SHP77 treated with DMSO at 0.1 percent for 48 hours (cell line): ENCODE measurements around the gene SERPINF2.
"Not testable (repeated sequence)": the region's sequence is repeated elsewhere in the genome, so short reads cannot be mapped to it uniquely, and the experiment has no call there.

Experiments used
- DNase-seq: peaks from one replicate; lab custom pipeline; 2025; lab: John Stamatoyannopoulos, UW

Gene SERPINF2

GRCh38 chr17:1762901-1763898 lies 20.5 kb downstream of the SERPINF2 start:
- peak; percentile 53 for DNase-seq

GRCh38 chr17:1764284-1764683 lies 21.6 kb downstream of the SERPINF2 start:
- peak; percentile 51 for DNase-seq

- peak; percentile 51 for DNase-seq
Observed at GRCh38 chr17:1764705-1765104, 22.0 kb downstream of the SERPINF2 start.

GRCh38 chr17:1765576-1765975 lies 22.9 kb downstream of the SERPINF2 start:
- DNase-seq = no peak

GRCh38 chr17:1766382-1767135 lies 23.9 kb downstream of the SERPINF2 start:
- no peak for DNase-seq

- DNase-seq = no peak
Observed at GRCh38 chr17:1767358-1767757, 24.7 kb downstream of the SERPINF2 start.

- DNase-seq = no peak
Observed at GRCh38 chr17:1769822-1770477, 27.3 kb downstream of the SERPINF2 start.

GRCh38 chr17:1773000-1773695 lies 30.5 kb downstream of the SERPINF2 start:
- DNase-seq = not testable (repeated sequence)

GRCh38 chr17:1773696-1774181 lies 31.1 kb downstream of the SERPINF2 start:
- no peak for DNase-seq

- DNase-seq = no peak
Observed at GRCh38 chr17:1774390-1775176, 31.9 kb downstream of the SERPINF2 start.

- no peak for DNase-seq
Observed at GRCh38 chr17:1776328-1776727, 33.7 kb downstream of the SERPINF2 start.

GRCh38 chr17:1776857-1777256 lies 34.2 kb downstream of the SERPINF2 start:
- DNase-seq = no peak

- no peak for DNase-seq
Observed at GRCh38 chr17:1779571-1780131, 37.0 kb downstream of the SERPINF2 start.

GRCh38 chr17:1782171-1782567 lies 39.5 kb downstream of the SERPINF2 start:
- no peak for DNase-seq

GRCh38 chr17:1783271-1783670 lies 40.6 kb downstream of the SERPINF2 start:
- no peak for DNase-seq

GRCh38 chr17:1783834-1784611 lies 41.4 kb downstream of the SERPINF2 start:
- peak; percentile 54 for DNase-seq

GRCh38 chr17:1785930-1786329 lies 43.3 kb downstream of the SERPINF2 start:
- DNase-seq = no peak

GRCh38 chr17:1786708-1787107 lies 44.0 kb downstream of the SERPINF2 start:
- DNase-seq = no peak

- DNase-seq = no peak
Observed at GRCh38 chr17:1787301-1787902, 44.7 kb downstream of the SERPINF2 start.
